Activated CD4-positive, alpha-beta T cell treated with anti-CD3 and anti-CD28 coated beads, Interleukin-2, amount 50 U/mL, for 16 hours (primary cell): ENCODE data around the gene ADPRH.
A peak's percentile ranks its signal among the peaks of the same experiment; 100 is the strongest.

Experiments
- DNase-seq: peaks from one replicate; pipeline ENCODE4 v3.0.0-alpha.2; 2020

ADPRH gene

GRCh38 chr3:119598410-119599098 is 19.3 kb downstream of the ADPRH start:
- no peak for DNase-seq

- DNase-seq = no peak
Observed at GRCh38 chr3:119599558-119600174, 20.4 kb downstream of the ADPRH start.

GRCh38 chr3:119600732-119601131 is 21.4 kb downstream of the ADPRH start:
- peak; percentile 51 for DNase-seq

- no peak for DNase-seq
Observed at GRCh38 chr3:119601154-119601553, 21.9 kb downstream of the ADPRH start.

GRCh38 chr3:119602676-119603075 is 23.4 kb downstream of the ADPRH start:
- no peak for DNase-seq

- DNase-seq = peak; percentile 36
Observed at GRCh38 chr3:119604878-119605277, 25.6 kb downstream of the ADPRH start.

- DNase-seq = no peak
Observed at GRCh38 chr3:119608405-119609000, 29.2 kb downstream of the ADPRH start.

- DNase-seq = no peak
Observed at GRCh38 chr3:119609301-119609700, 30.0 kb downstream of the ADPRH start.

GRCh38 chr3:119611664-119612063 is 32.4 kb downstream of the ADPRH start:
- DNase-seq = no peak

- no peak for DNase-seq
Observed at GRCh38 chr3:119613201-119613600, 33.9 kb downstream of the ADPRH start.

GRCh38 chr3:119613872-119614271 is 34.6 kb downstream of the ADPRH start:
- no peak for DNase-seq

GRCh38 chr3:119616056-119616455 is 36.8 kb downstream of the ADPRH start:
- no peak for DNase-seq

- DNase-seq = no peak
Observed at GRCh38 chr3:119619094-119619493, 39.8 kb downstream of the ADPRH start.

- DNase-seq = no peak
Observed at GRCh38 chr3:119620899-119621298, 41.6 kb downstream of the ADPRH start.

- DNase-seq = no peak
Observed at GRCh38 chr3:119624002-119624720, 44.9 kb downstream of the ADPRH start.

GRCh38 chr3:119625451-119626153 is 46.3 kb downstream of the ADPRH start:
- no peak for DNase-seq

GRCh38 chr3:119626196-119626595 is 46.9 kb downstream of the ADPRH start:
- DNase-seq = no peak

GRCh38 chr3:119627461-119627860 is 48.2 kb downstream of the ADPRH start:
- peak; percentile 52 for DNase-seq

- peak; percentile 70 for DNase-seq
Observed at GRCh38 chr3:119628390-119628789, 49.1 kb downstream of the ADPRH start.

GRCh38 chr3:119628816-119629445 is 49.6 kb downstream of the ADPRH start:
- no peak for DNase-seq

- DNase-seq = no peak
Observed at GRCh38 chr3:119630128-119630879, 51.0 kb downstream of the ADPRH start.

- DNase-seq = no peak
Observed at GRCh38 chr3:119630880-119631329, 51.6 kb downstream of the ADPRH start.
